Dendritic cell treated with granulocyte-macrophage colony-stimulating factor and Interleukin-4, amounts not matched to agents 40 ng/mL and 50 ng/mL, for 4 days (primary cell): ENCODE results near the gene PNLIPRP1.

Experiments
- H3K27ac Mint-ChIP-seq: one replicate; pipeline ENCODE4 v1.8.0; 2022; ENCODE audit warnings: mild to moderate bottlenecking, mixed read lengths
- H3K27me3 Mint-ChIP-seq: one replicate; pipeline ENCODE4 v1.8.0; 2022; ENCODE audit warnings: mild to moderate bottlenecking, mixed read lengths
- H3K36me3 Mint-ChIP-seq: one replicate; pipeline ENCODE4 v1.8.0; 2022; ENCODE audit warnings: low read depth, mixed read lengths
- H3K4me1 Mint-ChIP-seq: one replicate; pipeline ENCODE4 v1.8.0; 2022; ENCODE audit warnings: low read depth, mixed read lengths
- H3K4me3 Mint-ChIP-seq: one replicate; pipeline ENCODE4 v1.8.0; 2022; ENCODE audit warnings: mild to moderate bottlenecking, moderate library complexity, mixed read lengths
- H3K9me3 Mint-ChIP-seq: one replicate; pipeline ENCODE4 v1.8.0; 2022; ENCODE audit warnings: mixed read lengths
- intact Hi-C: fragments of 100-400 bp; cut with micrococcal nuclease; formaldehyde crosslinking; loops from one replicate; pipeline ENCODE4 v1.15.0; 2022

PNLIPRP1 gene

DNA sequence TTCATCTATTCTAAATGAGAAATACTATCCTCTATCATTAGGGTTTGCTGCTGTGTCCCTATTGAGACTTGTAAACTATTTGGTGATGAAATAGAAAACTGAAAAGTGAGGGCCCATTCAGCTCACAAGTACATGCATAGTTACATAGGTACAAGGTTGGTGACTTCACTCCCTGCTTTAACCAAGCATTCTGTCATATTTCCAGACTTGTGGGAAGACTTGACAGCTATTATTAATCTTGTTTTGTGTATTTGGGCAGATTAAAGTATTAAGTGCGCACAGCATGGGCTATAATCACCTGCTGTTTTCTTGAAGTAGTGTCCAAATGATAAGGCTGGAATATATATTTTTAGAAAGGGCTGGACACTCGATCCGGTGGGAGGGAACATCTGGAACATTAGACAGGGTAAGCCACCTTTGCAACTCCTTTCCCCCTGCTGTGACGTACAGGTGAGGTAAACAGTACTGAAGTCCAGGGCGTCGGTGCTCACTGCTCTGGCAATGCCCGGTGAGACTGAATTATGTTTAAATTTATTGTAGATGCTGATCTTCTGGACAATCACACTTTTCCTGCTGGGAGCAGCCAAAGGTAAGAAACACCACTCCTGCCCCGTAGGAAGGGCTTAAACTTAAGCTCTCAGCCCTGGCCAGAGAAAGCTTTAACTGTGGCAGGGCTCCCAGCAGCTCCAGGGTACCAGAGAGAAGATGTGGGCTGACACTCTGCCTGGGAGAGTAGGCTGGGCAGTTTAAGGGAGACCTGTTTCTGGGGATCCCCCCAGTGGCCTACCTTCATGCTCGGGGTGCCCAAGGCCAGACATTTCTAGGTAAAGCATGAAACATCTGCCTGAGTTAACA lies at the start of gene PNLIPRP1:
PNLIPRP1 (plus strand) TSS at position 370 of the 855 bp plus-strand sequence; CDS start at position 541, 171 bp downstream.
- intact Hi-C loops: no loop called here
- Mint-ChIP-seq H3K36me3 (no peaks in the 10 kb centered on the region), H3K9me3 (no peaks in the 10 kb centered on the region), H3K4me3 (no peak within 1 kb of the TSS), H3K27ac (no peak within 1 kb of the TSS), H3K27me3 (no peaks in the 10 kb centered on the region), H3K4me1 (no peaks in the 10 kb centered on the region)

DNA sequence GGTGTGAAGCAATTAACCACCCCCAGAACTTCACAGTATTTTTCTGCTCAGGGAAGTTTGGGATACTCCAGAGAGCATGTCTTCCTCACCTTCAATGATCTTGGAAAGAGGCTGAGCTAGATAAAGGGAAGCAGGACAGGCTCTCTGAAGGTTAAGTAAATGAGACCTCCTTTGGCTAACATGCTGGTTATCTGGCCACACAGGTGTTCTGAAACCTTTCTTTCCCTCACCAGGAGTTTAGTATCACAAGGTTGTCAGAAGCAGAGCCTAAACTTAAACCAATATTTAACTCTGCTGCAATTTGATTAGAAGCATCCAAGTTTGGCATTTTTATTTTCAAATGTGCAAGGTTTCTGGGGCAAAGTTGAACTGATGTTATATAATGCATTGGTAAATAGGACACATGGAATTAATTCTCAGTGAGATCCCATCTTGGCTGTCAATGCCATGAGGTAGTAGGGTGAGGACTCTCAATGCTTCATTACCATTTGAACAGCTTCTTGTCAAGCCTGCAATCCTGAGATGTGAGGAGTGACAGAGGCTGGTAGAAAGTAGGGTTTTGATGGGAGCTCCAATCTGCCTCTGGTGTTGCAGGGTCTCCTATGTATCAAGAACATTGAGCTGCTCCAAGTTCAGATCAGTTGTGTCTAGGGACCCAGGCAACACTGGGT lies 48.6 kb upstream of the PNLIPRP1 start:
- intact Hi-C loops: no loop called here
- Mint-ChIP-seq H3K27me3 (no peaks in the 10 kb centered on the region), H3K36me3 (no peaks in the 10 kb centered on the region), H3K27ac (no peak overlapping the region), H3K4me3 (no peak overlapping the region), H3K4me1 (no peaks in the 10 kb centered on the region), H3K9me3 (peaks cover 19% of the 10 kb centered on the region)

GRCh38 chr10:116545122-116545521 lies 45.6 kb upstream of the PNLIPRP1 start:
- Mint-ChIP-seq H3K9me3 (peaks cover 3% of the 10 kb centered on the region), H3K4me1 (no peaks in the 10 kb centered on the region), H3K27ac (no peak overlapping the region), H3K36me3 (no peaks in the 10 kb centered on the region), H3K27me3 (no peaks in the 10 kb centered on the region), H3K4me3 (no peak overlapping the region)
- intact Hi-C loops: no loop called here

GRCh38 chr10:116545756-116546155 lies 45.0 kb upstream of the PNLIPRP1 start, which contains the start of gene PNLIP:
Gene PNLIP, plus strand, starts transcription at chr10:116545931. Its CDS starts 162 bp downstream, at chr10:116546093.
- intact Hi-C loops: no loop called here
- Mint-ChIP-seq H3K36me3 (no peaks in the 10 kb centered on the region), H3K4me1 (no peaks in the 10 kb centered on the region), H3K9me3 (no peaks in the 10 kb centered on the region), H3K27me3 (no peaks in the 10 kb centered on the region), H3K4me3 (no peak within 1 kb of the TSS), H3K27ac (no peak within 1 kb of the TSS)

DNA sequence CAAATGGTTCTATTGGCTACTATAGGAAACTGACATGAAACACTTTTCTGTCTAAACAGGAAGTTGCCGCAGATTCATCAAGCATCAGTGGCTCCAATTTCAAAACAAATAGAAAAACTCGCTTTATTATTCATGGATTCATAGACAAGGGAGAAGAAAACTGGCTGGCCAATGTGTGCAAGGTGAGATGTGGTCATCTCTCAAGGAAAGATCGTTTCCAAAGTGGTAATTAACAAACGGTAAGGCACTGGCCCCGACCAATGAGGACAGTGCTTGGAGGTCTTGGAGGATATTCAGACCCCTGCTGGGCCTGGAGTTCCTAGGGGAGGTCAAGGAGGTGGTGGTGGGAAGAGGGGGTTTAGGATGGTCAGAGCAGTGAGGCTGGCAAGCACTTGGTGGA lies 42.5 kb upstream of the PNLIPRP1 start:
- Mint-ChIP-seq H3K27ac (no peak overlapping the region), H3K4me1 (no peaks in the 10 kb centered on the region), H3K4me3 (no peak overlapping the region), H3K9me3 (no peaks in the 10 kb centered on the region), H3K36me3 (no peaks in the 10 kb centered on the region), H3K27me3 (no peaks in the 10 kb centered on the region)
- intact Hi-C loops: no loop called here

- Mint-ChIP-seq H3K27ac (no peak overlapping the region), H3K4me3 (no peak overlapping the region), H3K36me3 (no peaks in the 10 kb centered on the region), H3K9me3 (no peaks in the 10 kb centered on the region), H3K27me3 (no peaks in the 10 kb centered on the region), H3K4me1 (no peaks in the 10 kb centered on the region)
- intact Hi-C loops: no loop called here
Observed at GRCh38 chr10:116553378-116553980, 37.3 kb upstream of the PNLIPRP1 start.

GRCh38 chr10:116554628-116555027 lies 36.1 kb upstream of the PNLIPRP1 start:
- intact Hi-C loops: no loop called here
- Mint-ChIP-seq H3K27me3 (no peaks in the 10 kb centered on the region), H3K4me1 (no peaks in the 10 kb centered on the region), H3K9me3 (no peaks in the 10 kb centered on the region), H3K4me3 (no peak overlapping the region), H3K27ac (no peak overlapping the region), H3K36me3 (no peaks in the 10 kb centered on the region)

GRCh38 chr10:116555880-116556279 lies 34.9 kb upstream of the PNLIPRP1 start:
- Mint-ChIP-seq H3K36me3 (no peaks in the 10 kb centered on the region), H3K4me3 (no peak overlapping the region), H3K27me3 (no peaks in the 10 kb centered on the region), H3K4me1 (no peaks in the 10 kb centered on the region), H3K9me3 (no peaks in the 10 kb centered on the region), H3K27ac (no peak overlapping the region)
- intact Hi-C loops: no loop called here

DNA sequence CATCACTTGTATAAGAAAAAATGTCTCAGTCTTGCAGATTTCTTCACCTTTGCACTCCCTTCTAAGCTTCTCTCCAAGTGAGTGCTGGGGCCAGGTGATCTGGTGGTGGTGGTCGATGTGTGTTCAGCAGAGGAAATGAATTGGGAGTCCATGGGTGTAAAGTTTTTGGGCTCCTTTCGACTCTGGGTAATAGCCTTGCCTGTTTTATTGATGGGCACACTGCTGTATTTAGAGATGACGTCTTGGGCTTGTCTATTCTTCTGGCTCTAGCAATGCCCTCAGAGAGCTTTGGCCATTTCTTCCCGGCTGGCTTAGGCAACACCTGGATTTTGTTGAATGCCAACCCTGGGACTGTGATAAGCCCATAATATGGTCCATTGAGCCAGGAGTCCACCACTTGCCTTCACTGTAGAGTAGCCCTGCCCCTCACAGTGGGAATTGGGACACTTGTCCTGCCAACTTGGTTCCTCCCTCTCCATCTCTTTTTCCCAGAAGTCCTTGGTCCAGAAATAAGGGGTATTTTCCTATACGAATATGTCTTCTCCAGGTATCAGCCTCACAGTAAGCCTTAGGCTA lies 33.4 kb upstream of the PNLIPRP1 start:
- Mint-ChIP-seq H3K9me3 (no peaks in the 10 kb centered on the region), H3K27ac (no peak overlapping the region), H3K36me3 (no peaks in the 10 kb centered on the region), H3K4me3 (no peak overlapping the region), H3K4me1 (no peaks in the 10 kb centered on the region), H3K27me3 (no peaks in the 10 kb centered on the region)
- intact Hi-C loops: no loop called here

- Mint-ChIP-seq H3K4me1 (no peaks in the 10 kb centered on the region), H3K9me3 (no peaks in the 10 kb centered on the region), H3K27ac (no peak overlapping the region), H3K27me3 (peaks cover 2% of the 10 kb centered on the region), H3K36me3 (no peaks in the 10 kb centered on the region), H3K4me3 (no peak overlapping the region)
- intact Hi-C loops: no loop called here
Observed at GRCh38 chr10:116565534-116565933, 25.2 kb upstream of the PNLIPRP1 start.

GRCh38 chr10:116566932-116567331 lies 23.8 kb upstream of the PNLIPRP1 start:
- Mint-ChIP-seq H3K36me3 (no peaks in the 10 kb centered on the region), H3K4me1 (no peaks in the 10 kb centered on the region), H3K4me3 (no peak overlapping the region), H3K27ac (no peak overlapping the region), H3K9me3 (no peaks in the 10 kb centered on the region), H3K27me3 (peaks cover 2% of the 10 kb centered on the region)
- intact Hi-C loops: no loop called here

DNA sequence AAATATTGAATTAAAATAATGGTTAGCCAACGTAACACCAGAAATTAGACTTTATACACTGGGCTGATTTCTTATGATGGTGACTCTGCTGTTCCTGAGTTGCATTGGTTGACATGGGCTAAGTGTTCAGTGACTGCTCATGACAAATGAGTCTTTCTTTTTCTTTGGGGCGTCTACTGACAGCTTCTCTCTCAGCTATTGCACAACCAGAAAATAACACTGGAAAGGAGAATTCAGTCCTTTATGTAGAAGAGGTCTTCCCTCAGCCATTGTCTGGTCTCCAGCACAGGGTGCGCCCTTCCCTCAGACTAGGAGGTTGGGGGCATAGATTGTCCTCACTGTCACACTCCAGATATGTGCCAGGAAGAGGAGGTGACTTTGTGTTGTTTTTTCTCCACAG lies 23.4 kb upstream of the PNLIPRP1 start:
- H3K4me3 Mint-ChIP-seq: no peak overlapping the region
- no peaks in the 10 kb centered on the region for H3K4me1 Mint-ChIP-seq
- intact Hi-C loops: no loop called here
- no peaks in the 10 kb centered on the region for H3K9me3 Mint-ChIP-seq
- no peak overlapping the region for H3K27ac Mint-ChIP-seq
- no peaks in the 10 kb centered on the region for H3K36me3 Mint-ChIP-seq
- H3K27me3 Mint-ChIP-seq: peaks cover 2% of the 10 kb centered on the region

DNA sequence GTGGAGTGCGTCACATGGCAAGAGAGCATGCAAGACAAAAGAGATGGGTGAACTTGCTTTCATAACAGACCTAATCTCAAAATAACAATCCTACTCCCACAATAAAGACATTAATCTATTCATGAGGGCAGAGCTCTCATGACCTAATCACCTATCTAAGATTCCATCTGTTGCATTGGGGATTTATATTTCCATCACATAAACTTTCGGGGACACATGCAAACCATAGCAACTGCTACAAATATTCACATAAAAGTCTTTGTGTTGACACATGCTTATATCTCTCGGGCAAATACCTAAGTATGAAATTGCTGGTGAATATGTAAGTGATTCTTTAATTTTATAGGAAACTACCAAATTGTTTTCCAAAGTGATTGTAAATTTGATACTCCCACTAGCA lies 16.0 kb upstream of the PNLIPRP1 start:
- no peaks in the 10 kb centered on the region for H3K9me3 Mint-ChIP-seq
- intact Hi-C loops: no loop called here
- H3K4me3 Mint-ChIP-seq: no peak overlapping the region
- no peaks in the 10 kb centered on the region for H3K4me1 Mint-ChIP-seq
- H3K27ac Mint-ChIP-seq: no peak overlapping the region
- no peaks in the 10 kb centered on the region for H3K36me3 Mint-ChIP-seq
- no peaks in the 10 kb centered on the region for H3K27me3 Mint-ChIP-seq
